MM.1S (cell line): ENCODE measurements around the gene SDC1.

Experiments
- DNase-seq: peaks from one replicate; pipeline ENCODE4 v3.0.0-alpha.2; 2015
- H2AFZ ChIP-seq: fragments of 300-600 bp; sonication (generic); 2 replicates; pipeline ENCODE4 v1.6.0; 2016; ENCODE audit warnings: antibody characterized with exemption, low read length
- H3F3A ChIP-seq: fragments of 300-600 bp; sonication (generic); 2 replicates; pipeline ENCODE4 v1.6.1; 2016; ENCODE audit warnings: mild to moderate bottlenecking, antibody characterized with exemption, low read length, moderate library complexity, mixed read lengths; ENCODE audit not compliant: insufficient read depth
- H3K27ac ChIP-seq: fragments of 300-600 bp; sonication (generic); 2 replicates; pipeline ENCODE4 v1.5.1; 2016; ENCODE audit warnings: mild to moderate bottlenecking, low read length
- H3K27me3 ChIP-seq: fragments of 300-600 bp; sonication (generic); replicated peaks from 2 replicates; pipeline ENCODE4 v1.6.0; 2016; ENCODE audit warnings: low read length; ENCODE audit not compliant: insufficient read depth
- H3K36me3 ChIP-seq: fragments of 300-600 bp; sonication (generic); replicated peaks from 2 replicates; pipeline ENCODE4 v1.6.1; 2016; ENCODE audit warnings: mild to moderate bottlenecking, low read length, mixed read lengths; ENCODE audit not compliant: insufficient read depth
- H3K4me1 ChIP-seq: fragments of 300-600 bp; sonication (generic); 2 replicates; pipeline ENCODE4 v1.6.1; 2016; ENCODE audit warnings: low read length, mixed read lengths
- H3K4me2 ChIP-seq: fragments of 300-600 bp; sonication (generic); 2 replicates; pipeline ENCODE4 v1.6.0; 2016; ENCODE audit warnings: low read depth, low read length
- H3K4me3 ChIP-seq: fragments of 300-600 bp; sonication (generic); 2 replicates; pipeline ENCODE4 v1.5.1; 2016; ENCODE audit warnings: low read length, mixed read lengths
- H3K79me2 ChIP-seq: fragments of 300-600 bp; sonication (generic); 2 replicates; pipeline ENCODE4 v1.6.1; 2016; ENCODE audit warnings: mixed run types, low read length, mixed read lengths
- H3K9ac ChIP-seq: fragments of 300-600 bp; sonication (generic); 2 replicates; pipeline ENCODE4 v1.6.1; 2016; ENCODE audit warnings: low read length, mixed read lengths
- H3K9me2 ChIP-seq: fragments of 300-600 bp; sonication (generic); replicated peaks from 2 replicates; pipeline ENCODE4 v1.6.1; 2016; ENCODE audit warnings: mild to moderate bottlenecking, low read length, mixed read lengths; ENCODE audit not compliant: insufficient read depth
- H3K9me3 ChIP-seq: fragments of 300-600 bp; sonication (generic); replicated peaks from 2 replicates; pipeline ENCODE4 v1.6.1; 2016; ENCODE audit warnings: mild to moderate bottlenecking, low read length, mixed read lengths; ENCODE audit not compliant: insufficient read depth
- H4K20me1 ChIP-seq: fragments of 300-600 bp; sonication (generic); 2 replicates; pipeline ENCODE4 v1.6.1; 2016; ENCODE audit warnings: mild to moderate bottlenecking, low read length, moderate library complexity, mixed read lengths; ENCODE audit not compliant: insufficient read depth
- CTCF ChIP-seq: fragments of 300-600 bp; sonication (generic); IDR thresholded peaks from 2 replicates; pipeline ENCODE4 v1.5.1; 2016; ENCODE audit warnings: antibody characterized with exemption, low read length, mixed read lengths
- EZH2 ChIP-seq: fragments of 300-600 bp; sonication (generic); optimal IDR thresholded peaks from 2 replicates; pipeline ENCODE3; 2017; ENCODE audit warnings: low read depth, mild to moderate bottlenecking, antibody characterized with exemption, low read length, mixed read lengths
- EZH2phosphoT487 ChIP-seq: fragments of 300-600 bp; sonication (generic); IDR thresholded peaks from 2 replicates; pipeline ENCODE4 v1.6.1; 2018; ENCODE audit warnings: antibody characterized with exemption, low read length

The SDC1 gene

GRCh38 chr2:20199633-20200270 is 25.2 kb downstream of the SDC1 start:
- no peaks in the 10 kb centered on the region for H3K9me2 ChIP-seq
- no peak overlapping the region for H2AFZ ChIP-seq
- H3K27me3 ChIP-seq, result no peaks in the 10 kb centered on the region
- no peak for DNase-seq
- H4K20me1 ChIP-seq, result no peaks in the 10 kb centered on the region
- peaks cover 32% of the 10 kb centered on the region for H3K79me2 ChIP-seq
- H3K9ac ChIP-seq, result no peak overlapping the region
- no peak for TF ChIP-seq EZH2phosphoT487
- TF ChIP-seq EZH2, result no peak
- H3K36me3 ChIP-seq, result peaks cover 26% of the 10 kb centered on the region; the same call in 1 of the 2 replicates
- peak overlapping the region; percentile 8; the same call in 1 of the 2 replicates for H3K27ac ChIP-seq
- H3K9me3 ChIP-seq, result no peaks in the 10 kb centered on the region
- no peak overlapping the region for H3K4me3 ChIP-seq
- no peak overlapping the region for H3K4me2 ChIP-seq
- H3F3A ChIP-seq, result peaks cover 55% of the 10 kb centered on the region
- H3K4me1 ChIP-seq, result peaks cover 35% of the 10 kb centered on the region

DNA sequence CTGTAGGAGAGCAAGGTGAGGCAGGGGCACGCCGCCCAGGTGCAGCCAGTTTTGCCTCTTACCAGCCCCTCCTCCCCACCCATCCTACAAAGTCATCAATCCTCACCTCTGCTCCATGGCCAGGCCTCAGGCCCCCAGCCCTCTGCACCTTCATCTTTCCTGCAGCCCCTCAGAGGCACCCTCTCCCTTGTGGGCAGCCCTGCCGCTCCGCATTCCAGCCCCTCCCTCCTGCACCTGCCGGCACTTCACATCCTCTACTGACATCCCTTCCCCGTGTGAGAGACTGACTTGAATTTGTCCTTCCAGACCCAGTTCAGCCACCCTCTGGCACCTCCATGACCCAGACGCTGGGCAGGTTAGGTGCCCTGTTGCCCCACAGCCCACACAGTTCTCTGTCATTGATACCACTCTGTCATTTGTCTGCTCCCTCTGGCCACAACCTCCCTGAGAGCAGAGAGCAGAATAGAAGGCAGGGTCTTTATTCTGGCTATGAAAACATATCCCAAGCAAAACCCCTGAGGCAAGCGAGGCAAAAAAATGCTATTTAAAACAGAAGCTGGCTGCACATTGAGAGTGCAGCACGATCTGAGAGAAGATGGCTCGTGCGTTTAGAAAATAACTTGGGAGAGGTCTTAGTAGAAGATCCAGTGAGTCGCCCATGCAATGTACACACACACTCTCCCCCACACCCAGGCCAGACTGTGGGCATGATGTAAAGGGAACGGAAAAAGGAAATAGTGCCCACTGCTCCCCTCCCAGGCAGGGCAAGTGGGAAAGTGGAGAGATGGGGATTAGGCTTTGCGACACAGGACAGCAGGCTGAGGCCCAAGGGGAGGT is 25.9 kb downstream of the SDC1 start:
- H3K4me2 ChIP-seq, result peak overlapping the region; percentile 43; the same call in 1 of the 2 replicates
- peaks cover 25% of the 10 kb centered on the region for H3K79me2 ChIP-seq
- peaks cover 55% of the 10 kb centered on the region for H3F3A ChIP-seq
- peaks cover 35% of the 10 kb centered on the region for H3K4me1 ChIP-seq
- TF ChIP-seq EZH2, result no peak
- no peak for TF ChIP-seq CTCF
- no peak for TF ChIP-seq EZH2phosphoT487
- H3K9me3 ChIP-seq, result no peaks in the 10 kb centered on the region
- DNase-seq, result no peak
- no peaks in the 10 kb centered on the region for H4K20me1 ChIP-seq
- no peaks in the 10 kb centered on the region for H3K9me2 ChIP-seq
- no peaks in the 10 kb centered on the region for H3K27me3 ChIP-seq
- H3K4me3 ChIP-seq, result no peak overlapping the region
- no peak overlapping the region for H3K9ac ChIP-seq
- no peak overlapping the region for H2AFZ ChIP-seq
- peak overlapping the region; percentile 48; the same call in 1 of the 2 replicates for H3K27ac ChIP-seq
- H3K36me3 ChIP-seq, result peaks cover 21% of the 10 kb centered on the region; the same call in 1 of the 2 replicates

- Histone ChIP-seq H3K4me1 (peaks cover 40% of the 10 kb centered on the region), H3K79me2 (peaks cover 15% of the 10 kb centered on the region), H3K4me2 (peak overlapping the region; percentile 43; the same call in 1 of the 2 replicates), H3K36me3 (peaks cover 11% of the 10 kb centered on the region; the same call in 1 of the 2 replicates), H4K20me1 (no peaks in the 10 kb centered on the region), H2AFZ (no peak overlapping the region), H3K9me3 (no peaks in the 10 kb centered on the region), H3K9me2 (no peaks in the 10 kb centered on the region), H3F3A (peaks cover 50% of the 10 kb centered on the region), H3K27me3 (no peaks in the 10 kb centered on the region), H3K27ac (peak overlapping the region; percentile 48; the same call in 1 of the 2 replicates), H3K9ac (no peak overlapping the region), H3K4me3 (no peak overlapping the region)
- DNase-seq, result peak; percentile 91
- TF ChIP-seq EZH2phosphoT487 (no peak), CTCF (peak; percentile 31)
These were observed 26.9 kb downstream of the SDC1 start for GRCh38 chr2:20198001-20198400.
